ENCODE results near the gene MYCBPAP. TPM values are rescaled to one million over a fixed set of nuclear protein-coding genes. Genes with fewer than 3 reads are reported as not detected.

MYCBPAP gene
- polyA plus RNA-seq, 3 donors: not detected

DNA sequence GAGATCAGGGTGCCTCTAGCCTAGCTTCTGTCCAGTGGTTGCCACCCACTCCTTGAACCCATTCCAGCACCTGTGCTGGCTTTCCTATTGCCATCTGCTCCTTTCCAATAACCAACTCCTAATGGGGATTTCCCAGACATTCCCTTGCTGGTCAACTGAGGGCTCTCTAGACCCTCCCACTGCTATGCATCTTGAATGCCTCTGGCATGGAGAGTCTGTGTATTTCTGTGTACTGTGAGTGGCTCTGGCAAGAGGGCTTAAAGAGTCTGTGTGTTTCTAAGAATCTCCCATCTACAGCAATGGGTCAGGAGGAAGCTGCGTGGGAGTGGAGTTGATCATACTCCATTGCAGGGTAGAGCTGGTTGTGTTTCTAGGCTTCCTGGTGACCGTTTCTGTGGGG lies 13.3 kb downstream of the MYCBPAP start:
- Histone ChIP-seq H4K20me1 (ENCODE audit: insufficient read depth, low read length) (no peaks in the 10 kb centered on the region), H3K4me1 (ENCODE audit: control insufficient read depth in 1 of 2, insufficient read depth in 2 of 2, low read length in 2 of 2) (no peaks in the 10 kb centered on the region), H3K4me2 (replicated peaks; ENCODE audit: extremely low read depth, low read length, poor library complexity, severe bottlenecking) (no peak overlapping the region), H3K36me3 (replicated peaks in 1 of 2; ENCODE audit: control insufficient read depth in 1 of 2, insufficient read depth in 2 of 2, low read length in 2 of 2) (no peaks in the 10 kb centered on the region), H3K4me3 (replicated peaks in 1 of 3; ENCODE audit: low read depth in 2 of 3, low read length in 3 of 3) (no peak overlapping the region), H3K79me2 (ENCODE audit: insufficient read depth, low read length) (no peaks in the 10 kb centered on the region), H3K27ac (ENCODE audit: low read depth in 1 of 2, low read length in 2 of 2) (no peak overlapping the region), H3K9ac (ENCODE audit: insufficient read depth, low read length, poor library complexity, severe bottlenecking) (no peak overlapping the region), H3K27me3 (ENCODE audit: control insufficient read depth in 2 of 2, insufficient read depth in 2 of 2, low read length in 2 of 2) (no peaks in the 10 kb centered on the region), H2AFZ (ENCODE audit: insufficient read depth, low read depth, low read length, poor library complexity, severe bottlenecking) (no peak overlapping the region), H3K9me3 (replicated peaks in 1 of 2; ENCODE audit: control insufficient read depth in 1 of 2, insufficient read depth in 1 of 2, low read length in 2 of 2) (no peaks in the 10 kb centered on the region)
- H3K4me1 Mint-ChIP-seq: no peaks in the 10 kb centered on the region
- no peaks in the 10 kb centered on the region for H3K9me3 Mint-ChIP-seq
- intact Hi-C loops (cut with micrococcal nuclease): no loop called here
- TF ChIP-seq, protein P1, sequence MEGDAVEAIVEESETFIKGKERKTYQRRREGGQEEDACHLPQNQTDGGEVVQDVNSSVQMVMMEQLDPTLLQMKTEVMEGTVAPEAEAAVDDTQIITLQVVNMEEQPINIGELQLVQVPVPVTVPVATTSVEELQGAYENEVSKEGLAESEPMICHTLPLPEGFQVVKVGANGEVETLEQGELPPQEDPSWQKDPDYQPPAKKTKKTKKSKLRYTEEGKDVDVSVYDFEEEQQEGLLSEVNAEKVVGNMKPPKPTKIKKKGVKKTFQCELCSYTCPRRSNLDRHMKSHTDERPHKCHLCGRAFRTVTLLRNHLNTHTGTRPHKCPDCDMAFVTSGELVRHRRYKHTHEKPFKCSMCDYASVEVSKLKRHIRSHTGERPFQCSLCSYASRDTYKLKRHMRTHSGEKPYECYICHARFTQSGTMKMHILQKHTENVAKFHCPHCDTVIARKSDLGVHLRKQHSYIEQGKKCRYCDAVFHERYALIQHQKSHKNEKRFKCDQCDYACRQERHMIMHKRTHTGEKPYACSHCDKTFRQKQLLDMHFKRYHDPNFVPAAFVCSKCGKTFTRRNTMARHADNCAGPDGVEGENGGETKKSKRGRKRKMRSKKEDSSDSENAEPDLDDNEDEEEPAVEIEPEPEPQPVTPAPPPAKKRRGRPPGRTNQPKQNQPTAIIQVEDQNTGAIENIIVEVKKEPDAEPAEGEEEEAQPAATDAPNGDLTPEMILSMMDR (IDR thresholded peaks at IDR 0.05): no peak
- H3K27me3 Mint-ChIP-seq (ENCODE audit: low read depth in 3 of 3): peaks cover 1 to 3% (median 2%) of the 10 kb centered on the region in 3 donors
- H3K4me3 Mint-ChIP-seq: no peak overlapping the region
- no peak for DNase-seq
- no CpG with 5 or more reads among the region's 2 CpGs for WGBS (ENCODE audit: insufficient coverage)
- no peaks in the 10 kb centered on the region for H3K36me3 Mint-ChIP-seq
- no peak overlapping the region for H3K27ac Mint-ChIP-seq

DNA sequence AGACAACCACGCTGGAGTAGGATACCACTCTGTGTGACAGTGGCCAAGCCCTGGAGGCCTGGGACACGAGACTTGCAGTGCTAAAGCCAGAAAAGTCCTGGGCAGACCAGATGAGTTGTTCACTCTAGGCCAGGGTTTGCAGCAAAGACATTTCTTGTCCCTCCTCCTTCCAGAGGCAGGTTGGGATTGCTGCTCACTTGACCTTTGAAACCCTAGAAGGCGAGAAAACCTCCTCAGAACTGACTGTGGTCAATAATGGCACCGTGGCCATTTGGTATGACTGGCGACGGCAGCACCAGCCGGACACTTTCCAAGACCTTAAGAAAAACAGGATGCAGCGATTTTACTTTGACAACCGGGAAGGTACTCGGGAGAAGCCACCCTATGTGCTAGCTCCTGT lies 14.5 kb downstream of the MYCBPAP start:
- H3K4me3 ChIP-seq (replicated peaks in 1 of 3; ENCODE audit: low read depth in 2 of 3, low read length in 3 of 3): no peak overlapping the region
- H3K9ac ChIP-seq (ENCODE audit: insufficient read depth, low read length, poor library complexity, severe bottlenecking): no peak overlapping the region
- H3K9me3 ChIP-seq (replicated peaks in 1 of 2; ENCODE audit: control insufficient read depth in 1 of 2, insufficient read depth in 1 of 2, low read length in 2 of 2): no peaks in the 10 kb centered on the region
- no peak overlapping the region for H2AFZ ChIP-seq (ENCODE audit: insufficient read depth, low read depth, low read length, poor library complexity, severe bottlenecking)
- Mint-ChIP-seq H3K36me3 (no peaks in the 10 kb centered on the region), H3K27me3 (ENCODE audit: low read depth in 3 of 3) (peaks cover 1 to 3% (median 2%) of the 10 kb centered on the region in 3 donors), H3K4me1 (peaks cover 6% of the 10 kb centered on the region), H3K4me3 (no peak overlapping the region), H3K9me3 (no peaks in the 10 kb centered on the region), H3K27ac (no peak overlapping the region)
- DNase-seq: no peak
- no peaks in the 10 kb centered on the region for H4K20me1 ChIP-seq (ENCODE audit: insufficient read depth, low read length)
- TF ChIP-seq, protein P1 (IDR thresholded peaks at IDR 0.05): no peak
- H3K27me3 ChIP-seq (ENCODE audit: control insufficient read depth in 2 of 2, insufficient read depth in 2 of 2, low read length in 2 of 2): no peaks in the 10 kb centered on the region
- no peak overlapping the region for H3K4me2 ChIP-seq (replicated peaks; ENCODE audit: extremely low read depth, low read length, poor library complexity, severe bottlenecking)
- no peak overlapping the region for H3K27ac ChIP-seq (ENCODE audit: low read depth in 1 of 2, low read length in 2 of 2)
- peaks cover 7 to 8% of the 10 kb centered on the region in 2 donors for H3K4me1 ChIP-seq (ENCODE audit: control insufficient read depth in 1 of 2, insufficient read depth in 2 of 2, low read length in 2 of 2)
- intact Hi-C loops (cut with micrococcal nuclease): no loop called here
- no peaks in the 10 kb centered on the region for H3K79me2 ChIP-seq (ENCODE audit: insufficient read depth, low read length)
- WGBS (ENCODE audit: insufficient coverage): 97% methylated on average over 9 of the region's 10 CpGs
- H3K36me3 ChIP-seq (replicated peaks in 1 of 2; ENCODE audit: control insufficient read depth in 1 of 2, insufficient read depth in 2 of 2, low read length in 2 of 2): no peaks in the 10 kb centered on the region
